ENCODE results near the gene PDE8A. TPM values are rescaled to one million over a fixed set of nuclear protein-coding genes. Genes with fewer than 3 reads are reported as not detected.

Gene PDE8A
- total and polyA plus RNA-seq, 2 of the 13 experiments (the other 11 are each of a cell fraction or from before 2014, with no cell fraction given), result 26.3 to 48.5 TPM

DNA sequence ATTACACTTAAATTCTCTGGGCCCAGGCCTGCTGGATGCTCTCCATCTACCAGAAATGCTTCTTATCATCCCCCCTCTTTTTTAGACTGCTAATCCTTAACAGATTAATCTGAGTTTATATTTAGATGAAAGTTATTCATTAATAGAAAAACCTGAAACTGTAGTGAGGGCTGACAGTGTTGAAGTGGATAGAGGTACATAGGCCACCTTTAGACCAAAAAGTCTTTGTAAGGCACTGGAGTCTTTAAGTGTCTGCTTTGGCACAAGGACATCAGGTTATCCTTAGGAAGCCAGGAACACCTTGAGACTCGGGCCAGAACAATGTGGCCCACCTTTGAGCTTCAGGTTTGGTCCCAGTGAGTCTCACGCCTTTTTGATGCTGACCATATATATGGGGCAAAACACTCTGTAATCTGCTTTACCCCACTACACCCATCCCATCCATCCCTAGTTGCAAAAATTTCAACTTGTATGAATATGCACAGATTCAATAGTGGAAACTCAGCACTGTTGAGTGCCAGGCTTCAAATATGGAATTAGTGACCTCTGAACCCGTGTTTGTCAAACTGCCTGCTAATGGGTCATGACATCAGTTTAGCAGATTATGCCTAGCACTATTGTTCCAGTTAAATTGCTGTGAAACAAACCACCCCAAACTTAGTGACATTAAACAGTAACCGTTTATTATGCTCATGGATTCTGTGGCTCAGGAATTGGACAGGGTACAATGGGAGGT lies 44.0 kb downstream of the PDE8A start (continued):
- TF ChIP-seq, protein P1, sequence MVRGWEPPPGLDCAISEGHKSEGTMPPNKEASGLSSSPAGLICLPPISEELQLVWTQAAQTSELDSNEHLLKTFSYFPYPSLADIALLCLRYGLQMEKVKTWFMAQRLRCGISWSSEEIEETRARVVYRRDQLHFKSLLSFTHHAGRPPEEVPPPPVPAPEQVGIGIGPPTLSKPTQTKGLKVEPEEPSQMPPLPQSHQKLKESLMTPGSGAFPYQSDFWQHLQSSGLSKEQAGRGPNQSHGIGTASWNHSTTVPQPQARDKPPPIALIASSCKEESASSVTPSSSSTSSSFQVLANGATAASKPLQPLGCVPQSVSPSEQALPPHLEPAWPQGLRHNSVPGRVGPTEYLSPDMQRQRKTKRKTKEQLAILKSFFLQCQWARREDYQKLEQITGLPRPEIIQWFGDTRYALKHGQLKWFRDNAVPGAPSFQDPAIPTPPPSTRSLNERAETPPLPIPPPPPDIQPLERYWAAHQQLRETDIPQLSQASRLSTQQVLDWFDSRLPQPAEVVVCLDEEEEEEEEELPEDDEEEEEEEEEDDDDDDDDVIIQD (CRISPR knock-in tag; IDR thresholded peaks at IDR 0.05; ENCODE audit: low read depth), result 0 out of 2 replicates have a peak, but pooled peaks have one; percentile 18
- TF ChIP-seq TBX2 (CRISPR knock-in tag; IDR thresholded peaks at IDR 0.05; ENCODE audit: borderline replicate concordance), result peak; percentile 46; the same call in 1 of the 2 replicates

DNA sequence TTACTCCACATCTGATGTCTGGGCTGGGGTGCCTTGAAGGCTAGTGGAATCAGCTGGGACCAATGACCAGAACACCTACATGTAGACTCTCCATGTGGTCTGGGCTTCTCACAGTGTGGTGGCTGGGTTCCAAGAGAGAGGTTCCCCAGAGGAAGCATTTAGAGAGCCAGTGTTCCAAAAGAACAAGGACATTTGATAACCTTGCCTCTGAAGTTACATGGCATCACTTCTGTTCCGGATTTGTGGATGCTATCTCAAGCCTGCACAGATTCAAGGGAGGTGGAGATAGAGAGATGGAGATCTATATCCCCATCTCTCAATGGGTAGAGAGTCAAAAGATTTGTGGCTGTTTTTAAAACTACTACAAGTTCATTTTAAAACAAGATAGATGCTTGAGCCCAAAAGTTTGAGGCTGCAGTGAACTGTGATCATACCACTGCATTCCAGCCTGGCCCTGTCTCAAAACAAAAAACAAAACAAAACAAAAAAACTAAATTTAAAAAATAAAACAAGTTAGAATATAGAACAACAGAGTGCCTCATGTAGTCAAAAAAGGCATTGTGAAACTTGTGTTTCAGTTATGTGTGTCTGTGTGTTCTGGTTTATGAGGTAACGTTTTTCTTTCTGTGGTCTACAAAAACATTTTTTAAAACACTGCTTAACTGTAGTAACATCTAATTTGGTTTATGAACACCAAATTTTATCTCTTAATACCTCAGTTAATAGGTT lies 44.8 kb downstream of the PDE8A start:
- WGBS (ENCODE audit: low lambda C conversion rate), result 60% methylated on average over 2 of the region's 2 CpGs
- TF ChIP-seq, protein P2, sequence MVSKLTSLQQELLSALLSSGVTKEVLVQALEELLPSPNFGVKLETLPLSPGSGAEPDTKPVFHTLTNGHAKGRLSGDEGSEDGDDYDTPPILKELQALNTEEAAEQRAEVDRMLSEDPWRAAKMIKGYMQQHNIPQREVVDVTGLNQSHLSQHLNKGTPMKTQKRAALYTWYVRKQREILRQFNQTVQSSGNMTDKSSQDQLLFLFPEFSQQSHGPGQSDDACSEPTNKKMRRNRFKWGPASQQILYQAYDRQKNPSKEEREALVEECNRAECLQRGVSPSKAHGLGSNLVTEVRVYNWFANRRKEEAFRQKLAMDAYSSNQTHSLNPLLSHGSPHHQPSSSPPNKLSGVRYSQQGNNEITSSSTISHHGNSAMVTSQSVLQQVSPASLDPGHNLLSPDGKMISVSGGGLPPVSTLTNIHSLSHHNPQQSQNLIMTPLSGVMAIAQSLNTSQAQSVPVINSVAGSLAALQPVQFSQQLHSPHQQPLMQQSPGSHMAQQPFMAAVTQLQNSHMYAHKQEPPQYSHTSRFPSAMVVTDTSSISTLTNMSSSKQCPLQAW (CRISPR knock-in tag; IDR thresholded peaks at IDR 0.05), result peak; percentile 37; the same call in 1 of the 2 replicates
- TF ChIP-seq SAP130 (CRISPR knock-in tag; IDR thresholded peaks at IDR 0.05; ENCODE audit: low read depth) (peak; percentile 4; the same call in 1 of the 2 replicates), MAFG (CRISPR knock-in tag; IDR thresholded peaks at IDR 0.05) (no peak), MED1 (CRISPR knock-in tag; IDR thresholded peaks at IDR 0.05) (peak; percentile 40; the same call in 1 of the 2 replicates)
- CTCF ChIA-PET (ENCODE audit: low intra/inter-chr PET ratio, low total read pairs), result no interaction called here
- no peak for DNase-seq (ENCODE audit: low spot score)
- POLR2A ChIA-PET, result no interaction called here
- H4K20me1 ChIP-seq (ENCODE audit: insufficient read depth, low read length), result no peaks in the 10 kb centered on the region; the same call in 1 of the 2 replicates
- no peak overlapping the region for H2AFZ ChIP-seq (ENCODE audit: low read length)
- intact Hi-C loops (cut with micrococcal nuclease; ENCODE audit: unreplicated experiment), result no loop called here
- ATAC-seq, result peak; percentile 10; the same call in 2 of the 3 replicates
- H3K9me3 ChIP-seq (ENCODE audit: low read length), result no peaks in the 10 kb centered on the region
- no TSS peak for BruUV-seq (replicated peaks)
- H3K79me2 ChIP-seq (ENCODE audit: insufficient read depth, low read length), result peaks cover 95% of the 10 kb centered on the region
- H3K27me3 ChIP-seq (ENCODE audit: control insufficient read depth in 1 of 2, insufficient read depth in 2 of 2, low read length in 2 of 2), result no peaks in the 10 kb centered on the region
- peaks cover 86% of the 10 kb centered on the region for H3K4me1 ChIP-seq (ENCODE audit: insufficient read depth, low read length)
- H3K27ac ChIP-seq (ENCODE audit: extremely low read length, insufficient read depth, low read length), result peak overlapping the region; percentile 31
- peak overlapping the region; percentile 48 for H3K4me2 ChIP-seq (ENCODE audit: low read depth, low read length)
- no peaks in the 10 kb centered on the region for H3K36me3 ChIP-seq (replicated peaks in 1 of 2; ENCODE audit: control insufficient read depth in 1 of 2, insufficient read depth in 2 of 2, low read length in 2 of 2)
- no peak overlapping the region for H3K4me3 ChIP-seq (replicated peaks in 1 of 3; ENCODE audit: insufficient read depth in 1 of 3, low read depth in 2 of 3, low read length in 3 of 3)
- no peak for FAIRE-seq
- no peak overlapping the region for H3K9ac ChIP-seq (ENCODE audit: insufficient read depth, low read depth, low read length)
- in situ Hi-C loops (cut with HindIII; ENCODE audit: extremely low pct_ligation_motif_present, low pct_unique_long_range_greater_than_20kb), result no loop called here
